ENCODE results near the gene B4GALNT3. TPM values are rescaled to one million over a fixed set of nuclear protein-coding genes. Genes with fewer than 3 reads are reported as not detected.

B4GALNT3 gene
- total and polyA plus RNA-seq, 9 donors = 0.58 to 4.2 (median 1.7) TPM

DNA sequence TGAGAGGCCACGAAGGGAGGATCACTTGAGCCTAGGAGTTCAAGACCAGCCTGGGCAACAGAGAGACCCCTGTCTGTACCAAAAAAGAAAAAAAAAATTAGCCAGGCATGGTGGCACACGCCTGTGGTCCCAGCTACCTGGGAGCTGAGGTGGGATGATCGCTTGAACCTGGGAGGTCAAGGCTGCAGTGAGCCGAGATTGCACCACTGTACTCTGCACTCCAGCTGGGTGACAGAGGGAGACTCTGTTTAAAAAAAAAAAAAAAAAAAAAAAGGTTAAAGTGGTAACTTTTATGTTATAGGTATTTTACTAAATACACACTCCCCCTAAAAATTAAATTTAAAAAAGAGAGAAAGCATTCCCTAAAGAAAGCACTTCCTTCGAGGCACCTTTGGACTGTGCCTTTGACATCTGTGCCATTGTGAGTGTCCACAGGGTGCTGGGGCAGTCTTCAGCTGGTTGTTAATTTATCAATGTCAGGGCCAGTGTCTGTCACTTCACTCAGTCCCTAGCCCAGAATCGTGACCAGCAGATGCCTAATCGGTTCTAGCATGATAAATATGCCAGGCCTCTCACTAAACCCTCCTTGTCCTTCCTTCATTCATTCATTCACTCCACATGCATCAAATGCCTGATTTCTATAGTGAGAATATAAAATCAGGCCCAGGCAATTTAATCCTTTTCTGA lies 63.1 kb downstream of the B4GALNT3 start:
- Histone ChIP-seq H3K4me1 (ENCODE audit: insufficient read depth) (no peaks in the 10 kb centered on the region), H3K27me3 (no peaks in the 10 kb centered on the region), H3K27ac (no peak overlapping the region), H3K36me3 (no peaks in the 10 kb centered on the region), H3K4me3 (no peak overlapping the region), H3K9me3 (no peaks in the 10 kb centered on the region)
- intact Hi-C loops (cut with DNase I) = no loop called here
- TF ChIP-seq, protein P1, sequence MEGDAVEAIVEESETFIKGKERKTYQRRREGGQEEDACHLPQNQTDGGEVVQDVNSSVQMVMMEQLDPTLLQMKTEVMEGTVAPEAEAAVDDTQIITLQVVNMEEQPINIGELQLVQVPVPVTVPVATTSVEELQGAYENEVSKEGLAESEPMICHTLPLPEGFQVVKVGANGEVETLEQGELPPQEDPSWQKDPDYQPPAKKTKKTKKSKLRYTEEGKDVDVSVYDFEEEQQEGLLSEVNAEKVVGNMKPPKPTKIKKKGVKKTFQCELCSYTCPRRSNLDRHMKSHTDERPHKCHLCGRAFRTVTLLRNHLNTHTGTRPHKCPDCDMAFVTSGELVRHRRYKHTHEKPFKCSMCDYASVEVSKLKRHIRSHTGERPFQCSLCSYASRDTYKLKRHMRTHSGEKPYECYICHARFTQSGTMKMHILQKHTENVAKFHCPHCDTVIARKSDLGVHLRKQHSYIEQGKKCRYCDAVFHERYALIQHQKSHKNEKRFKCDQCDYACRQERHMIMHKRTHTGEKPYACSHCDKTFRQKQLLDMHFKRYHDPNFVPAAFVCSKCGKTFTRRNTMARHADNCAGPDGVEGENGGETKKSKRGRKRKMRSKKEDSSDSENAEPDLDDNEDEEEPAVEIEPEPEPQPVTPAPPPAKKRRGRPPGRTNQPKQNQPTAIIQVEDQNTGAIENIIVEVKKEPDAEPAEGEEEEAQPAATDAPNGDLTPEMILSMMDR (IDR thresholded peaks at IDR 0.05) = no peak
- no peak for TF ChIP-seq POLR2A (IDR thresholded peaks at IDR 0.05)
- no peak for TF ChIP-seq EP300 (IDR thresholded peaks at IDR 0.05)
- WGBS, 3 donors = 75 to 79% (median 78%) methylated on average over 7 of the region's 7 CpGs
- DNase-seq = no peak

DNA sequence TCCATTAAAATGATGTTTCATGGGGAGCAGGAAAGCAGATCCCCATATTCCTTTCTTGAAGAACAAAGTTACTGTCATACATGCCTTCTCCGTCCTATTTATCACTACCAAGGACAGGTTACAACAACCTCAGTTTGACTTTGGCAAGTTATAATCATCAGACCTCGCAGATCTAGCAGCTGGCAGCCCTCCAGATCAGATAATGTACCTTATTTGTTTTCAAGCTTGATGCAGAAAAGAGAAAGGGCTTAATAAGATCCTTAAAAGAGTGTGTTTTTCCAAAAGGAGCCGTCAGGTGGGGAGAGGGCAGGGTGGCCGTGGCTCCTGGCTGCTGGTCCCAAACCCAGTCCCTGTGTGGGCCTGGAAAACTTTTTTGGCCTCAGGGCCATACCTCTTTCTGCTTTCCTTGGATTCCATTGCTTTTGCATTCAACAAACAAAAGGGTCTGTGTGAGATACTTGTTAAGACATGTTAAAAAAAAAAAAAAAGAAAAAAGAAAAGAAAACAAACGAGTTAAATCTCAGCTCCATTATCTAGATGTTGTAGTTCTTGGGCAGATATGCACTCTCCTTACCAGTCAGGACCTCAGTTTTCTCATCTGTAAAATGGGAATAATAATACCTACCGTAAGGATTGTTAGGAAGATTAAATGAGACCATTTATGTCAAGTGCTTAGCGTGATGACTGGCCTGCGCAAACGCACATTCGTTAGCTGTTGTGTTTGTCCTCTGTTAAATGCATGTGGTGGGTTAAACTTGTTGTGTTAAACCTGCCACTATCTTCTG lies 64.6 kb downstream of the B4GALNT3 start:
- Histone ChIP-seq H3K4me1 (ENCODE audit: insufficient read depth) (no peaks in the 10 kb centered on the region), H3K4me3 (no peak overlapping the region), H3K9me3 (no peaks in the 10 kb centered on the region), H3K36me3 (no peaks in the 10 kb centered on the region), H3K27ac (no peak overlapping the region), H3K27me3 (no peaks in the 10 kb centered on the region)
- TF ChIP-seq POLR2A (IDR thresholded peaks at IDR 0.05) (no peak), EP300 (IDR thresholded peaks at IDR 0.05) (no peak)
- TF ChIP-seq, protein P1 (IDR thresholded peaks at IDR 0.05) = no peak
- WGBS, 3 donors = 69 to 76% (median 71%) methylated on average over 10 of the region's 10 CpGs
- no peak for DNase-seq
- intact Hi-C loops (cut with DNase I) = no loop called here

DNA sequence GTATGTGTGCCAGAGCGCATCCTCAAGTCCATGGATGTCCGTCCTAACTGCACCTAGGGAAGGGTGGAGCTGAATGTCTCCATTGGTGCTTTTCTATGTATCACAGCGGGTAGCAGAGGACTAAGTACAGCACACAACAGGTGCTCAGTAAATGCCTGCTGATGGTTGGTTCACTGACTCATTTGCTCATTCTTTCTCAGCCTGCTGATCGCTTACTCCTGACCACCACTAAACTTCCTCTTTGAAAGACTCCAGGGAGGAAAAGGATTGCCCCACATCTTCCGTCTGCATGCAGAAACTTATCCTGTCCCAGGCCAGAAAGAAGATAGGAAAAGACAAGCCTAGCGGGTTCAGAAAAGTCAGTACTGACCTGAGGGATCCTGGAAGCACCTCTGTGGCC lies 66.3 kb downstream of the B4GALNT3 start:
- TF ChIP-seq EP300 (IDR thresholded peaks at IDR 0.05) (no peak), POLR2A (IDR thresholded peaks at IDR 0.05) (no peak)
- TF ChIP-seq, protein P1 (IDR thresholded peaks at IDR 0.05) = no peak
- WGBS, 3 donors = 87 to 96% (median 92%) methylated on average over 6 of the region's 6 CpGs
- no peak for DNase-seq
- no peak overlapping the region for H3K4me3 ChIP-seq
- H3K4me1 ChIP-seq (ENCODE audit: insufficient read depth) = no peaks in the 10 kb centered on the region
- H3K27ac ChIP-seq = no peak overlapping the region
- H3K27me3 ChIP-seq = no peaks in the 10 kb centered on the region
- H3K9me3 ChIP-seq = no peaks in the 10 kb centered on the region
- H3K36me3 ChIP-seq = no peaks in the 10 kb centered on the region
- intact Hi-C loops (cut with DNase I) = no loop called here

DNA sequence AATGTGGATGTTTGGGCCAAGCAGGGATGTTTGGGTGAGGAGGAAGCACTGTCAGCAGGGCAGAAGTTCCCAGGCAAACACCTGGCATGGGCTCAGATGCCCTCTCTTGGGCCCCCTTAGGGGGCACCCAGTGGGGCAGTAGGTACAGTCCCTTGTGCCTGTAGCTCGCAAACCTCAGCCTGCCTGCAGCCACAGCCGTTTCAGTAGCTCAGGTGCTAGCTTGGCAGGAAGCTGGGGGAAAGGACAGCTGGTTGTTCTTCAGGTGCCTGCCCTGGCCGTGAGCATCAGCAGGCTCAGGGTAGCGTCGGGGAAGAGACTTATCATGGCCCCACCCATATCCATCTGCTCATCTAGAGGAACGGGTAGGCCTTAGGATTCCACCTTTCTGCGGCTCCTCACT lies 67.5 kb downstream of the B4GALNT3 start:
- TF ChIP-seq, protein P1 (IDR thresholded peaks at IDR 0.05) = no peak
- TF ChIP-seq EP300 (IDR thresholded peaks at IDR 0.05) = no peak
- TF ChIP-seq POLR2A (IDR thresholded peaks at IDR 0.05) = no peak
- Histone ChIP-seq H3K36me3 (no peaks in the 10 kb centered on the region), H3K4me3 (no peak overlapping the region), H3K9me3 (no peaks in the 10 kb centered on the region), H3K27ac (no peak overlapping the region), H3K27me3 (no peaks in the 10 kb centered on the region), H3K4me1 (ENCODE audit: insufficient read depth) (no peaks in the 10 kb centered on the region)
- WGBS, 3 donors = 80 to 90% (median 83%) methylated on average over 7 of the region's 7 CpGs
- intact Hi-C loops (cut with DNase I) = no loop called here
- DNase-seq = no peak

All from ovary (tissue), 9 donors.